ENCODE data around the gene DPP10.

Gene DPP10

GRCh38 chr2:115524452-115524851 is 1082.0 kb downstream of the DPP10 start:
- Histone ChIP-seq H3K36me3 (ENCODE audit: insufficient read depth, low read length) (no peaks in the 10 kb centered on the region), H3K27ac (ENCODE audit: low read depth, low read length, poor library complexity, severe bottlenecking) (no peak overlapping the region), H3K9me3 (ENCODE audit: low read length) (no peaks in the 10 kb centered on the region), H3K79me2 (ENCODE audit: insufficient read depth, low read length) (no peaks in the 10 kb centered on the region), H3K4me2 (ENCODE audit: low read length) (no peak overlapping the region), H3K27me3 (ENCODE audit: insufficient read depth, low read length) (no peaks in the 10 kb centered on the region), H3K4me1 (ENCODE audit: insufficient read depth, low read length, severe bottlenecking) (no peaks in the 10 kb centered on the region), H4K20me1 (ENCODE audit: insufficient read depth, low read length) (no peaks in the 10 kb centered on the region), H2AFZ (ENCODE audit: low read length) (no peak overlapping the region), H3K9me2 (ENCODE audit: low read depth, low read length) (no peaks in the 10 kb centered on the region), H3K9ac (ENCODE audit: low read length) (no peak overlapping the region), H3F3A (ENCODE audit: insufficient read depth, low read length) (no peaks in the 10 kb centered on the region), H3K4me3 (ENCODE audit: low read depth, low read length, poor library complexity, severe bottlenecking) (no peak overlapping the region)
- no peak for TF ChIP-seq EZH2 (IDR thresholded peaks at IDR 0.05; ENCODE audit: borderline replicate concordance, low read length)
- TF ChIP-seq CTCF (IDR thresholded peaks at IDR 0.05; ENCODE audit: low read length), result no peak

- Histone ChIP-seq H2AFZ (ENCODE audit: low read length) (no peak overlapping the region), H3K9me2 (ENCODE audit: low read depth, low read length) (no peaks in the 10 kb centered on the region), H3K4me2 (ENCODE audit: low read length) (no peak overlapping the region), H3K9ac (ENCODE audit: low read length) (no peak overlapping the region), H3F3A (ENCODE audit: insufficient read depth, low read length) (no peaks in the 10 kb centered on the region), H3K36me3 (ENCODE audit: insufficient read depth, low read length) (no peaks in the 10 kb centered on the region), H3K27me3 (ENCODE audit: insufficient read depth, low read length) (no peaks in the 10 kb centered on the region), H4K20me1 (ENCODE audit: insufficient read depth, low read length) (no peaks in the 10 kb centered on the region), H3K27ac (ENCODE audit: low read depth, low read length, poor library complexity, severe bottlenecking) (no peak overlapping the region), H3K4me1 (ENCODE audit: insufficient read depth, low read length, severe bottlenecking) (no peaks in the 10 kb centered on the region), H3K79me2 (ENCODE audit: insufficient read depth, low read length) (no peaks in the 10 kb centered on the region), H3K4me3 (ENCODE audit: low read depth, low read length, poor library complexity, severe bottlenecking) (no peak overlapping the region), H3K9me3 (ENCODE audit: low read length) (no peaks in the 10 kb centered on the region)
- TF ChIP-seq CTCF (IDR thresholded peaks at IDR 0.05; ENCODE audit: low read length) (no peak), EZH2 (IDR thresholded peaks at IDR 0.05; ENCODE audit: borderline replicate concordance, low read length) (no peak)
Observed at GRCh38 chr2:115529627-115530026, 1087.2 kb downstream of the DPP10 start.

- H3K79me2 ChIP-seq (ENCODE audit: insufficient read depth, low read length), result no peaks in the 10 kb centered on the region
- H3K27me3 ChIP-seq (ENCODE audit: insufficient read depth, low read length), result no peaks in the 10 kb centered on the region
- H3K4me1 ChIP-seq (ENCODE audit: insufficient read depth, low read length, severe bottlenecking), result no peaks in the 10 kb centered on the region
- no peak overlapping the region for H3K4me2 ChIP-seq (ENCODE audit: low read length)
- no peaks in the 10 kb centered on the region for H3K9me3 ChIP-seq (ENCODE audit: low read length)
- TF ChIP-seq CTCF (IDR thresholded peaks at IDR 0.05; ENCODE audit: low read length), result no peak
- TF ChIP-seq EZH2 (IDR thresholded peaks at IDR 0.05; ENCODE audit: borderline replicate concordance, low read length), result no peak
- H3K4me3 ChIP-seq (ENCODE audit: low read depth, low read length, poor library complexity, severe bottlenecking), result no peak overlapping the region
- no peak overlapping the region for H3K27ac ChIP-seq (ENCODE audit: low read depth, low read length, poor library complexity, severe bottlenecking)
- no peak overlapping the region for H3K9ac ChIP-seq (ENCODE audit: low read length)
- no peaks in the 10 kb centered on the region for H3F3A ChIP-seq (ENCODE audit: insufficient read depth, low read length)
- no peaks in the 10 kb centered on the region for H3K9me2 ChIP-seq (ENCODE audit: low read depth, low read length)
- H4K20me1 ChIP-seq (ENCODE audit: insufficient read depth, low read length), result no peaks in the 10 kb centered on the region
- H2AFZ ChIP-seq (ENCODE audit: low read length), result no peak overlapping the region
- no peaks in the 10 kb centered on the region for H3K36me3 ChIP-seq (ENCODE audit: insufficient read depth, low read length)
Observed at GRCh38 chr2:115533081-115533480, 1090.6 kb downstream of the DPP10 start.

All from OCI-LY1 (cell line).